ENCODE measurements around the gene CGNL1.

CGNL1 gene

DNA sequence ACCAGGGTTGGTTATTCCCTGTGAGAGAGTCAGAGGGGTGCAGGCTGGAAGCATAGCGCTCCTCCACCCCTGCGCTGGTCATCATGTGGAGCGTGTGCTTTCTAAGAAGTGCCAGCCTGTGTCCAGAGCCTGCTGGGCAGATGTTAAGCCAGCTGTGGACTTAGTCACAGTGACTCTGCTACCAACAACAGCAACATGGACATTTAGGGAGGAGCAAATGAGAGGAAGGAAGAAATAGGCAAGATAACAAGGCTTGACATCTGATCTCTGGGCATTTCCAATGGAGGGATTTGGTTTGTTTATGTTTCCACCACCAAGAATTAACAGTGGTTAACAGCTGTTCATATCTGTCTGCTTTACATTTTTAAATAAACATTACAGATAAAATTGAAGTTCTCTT, 179.0 kb downstream of the CGNL1 start:
- no peak for DNase-seq (ENCODE audit: low read depth in 1 of 2, low spot score in 1 of 2)
- H3K27ac ChIP-seq (replicated peaks), result no peak overlapping the region
- H3K27me3 ChIP-seq (ENCODE audit: insufficient read depth, poor library complexity, severe bottlenecking), result no peaks in the 10 kb centered on the region
- no peak overlapping the region for H3K4me3 ChIP-seq (replicated peaks; ENCODE audit: insufficient read depth, low read length)
- TF ChIP-seq SPI1 (IDR thresholded peaks at IDR 0.05; ENCODE audit: borderline replicate concordance, low read depth), result no peak
- TF ChIP-seq GABPA (IDR thresholded peaks at IDR 0.05; ENCODE audit: low read depth), result no peak
- TF ChIP-seq, protein P1, sequence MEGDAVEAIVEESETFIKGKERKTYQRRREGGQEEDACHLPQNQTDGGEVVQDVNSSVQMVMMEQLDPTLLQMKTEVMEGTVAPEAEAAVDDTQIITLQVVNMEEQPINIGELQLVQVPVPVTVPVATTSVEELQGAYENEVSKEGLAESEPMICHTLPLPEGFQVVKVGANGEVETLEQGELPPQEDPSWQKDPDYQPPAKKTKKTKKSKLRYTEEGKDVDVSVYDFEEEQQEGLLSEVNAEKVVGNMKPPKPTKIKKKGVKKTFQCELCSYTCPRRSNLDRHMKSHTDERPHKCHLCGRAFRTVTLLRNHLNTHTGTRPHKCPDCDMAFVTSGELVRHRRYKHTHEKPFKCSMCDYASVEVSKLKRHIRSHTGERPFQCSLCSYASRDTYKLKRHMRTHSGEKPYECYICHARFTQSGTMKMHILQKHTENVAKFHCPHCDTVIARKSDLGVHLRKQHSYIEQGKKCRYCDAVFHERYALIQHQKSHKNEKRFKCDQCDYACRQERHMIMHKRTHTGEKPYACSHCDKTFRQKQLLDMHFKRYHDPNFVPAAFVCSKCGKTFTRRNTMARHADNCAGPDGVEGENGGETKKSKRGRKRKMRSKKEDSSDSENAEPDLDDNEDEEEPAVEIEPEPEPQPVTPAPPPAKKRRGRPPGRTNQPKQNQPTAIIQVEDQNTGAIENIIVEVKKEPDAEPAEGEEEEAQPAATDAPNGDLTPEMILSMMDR (IDR thresholded peaks at IDR 0.05; ENCODE audit: insufficient read depth, low read length), result no peak
- TF ChIP-seq, protein P2, sequence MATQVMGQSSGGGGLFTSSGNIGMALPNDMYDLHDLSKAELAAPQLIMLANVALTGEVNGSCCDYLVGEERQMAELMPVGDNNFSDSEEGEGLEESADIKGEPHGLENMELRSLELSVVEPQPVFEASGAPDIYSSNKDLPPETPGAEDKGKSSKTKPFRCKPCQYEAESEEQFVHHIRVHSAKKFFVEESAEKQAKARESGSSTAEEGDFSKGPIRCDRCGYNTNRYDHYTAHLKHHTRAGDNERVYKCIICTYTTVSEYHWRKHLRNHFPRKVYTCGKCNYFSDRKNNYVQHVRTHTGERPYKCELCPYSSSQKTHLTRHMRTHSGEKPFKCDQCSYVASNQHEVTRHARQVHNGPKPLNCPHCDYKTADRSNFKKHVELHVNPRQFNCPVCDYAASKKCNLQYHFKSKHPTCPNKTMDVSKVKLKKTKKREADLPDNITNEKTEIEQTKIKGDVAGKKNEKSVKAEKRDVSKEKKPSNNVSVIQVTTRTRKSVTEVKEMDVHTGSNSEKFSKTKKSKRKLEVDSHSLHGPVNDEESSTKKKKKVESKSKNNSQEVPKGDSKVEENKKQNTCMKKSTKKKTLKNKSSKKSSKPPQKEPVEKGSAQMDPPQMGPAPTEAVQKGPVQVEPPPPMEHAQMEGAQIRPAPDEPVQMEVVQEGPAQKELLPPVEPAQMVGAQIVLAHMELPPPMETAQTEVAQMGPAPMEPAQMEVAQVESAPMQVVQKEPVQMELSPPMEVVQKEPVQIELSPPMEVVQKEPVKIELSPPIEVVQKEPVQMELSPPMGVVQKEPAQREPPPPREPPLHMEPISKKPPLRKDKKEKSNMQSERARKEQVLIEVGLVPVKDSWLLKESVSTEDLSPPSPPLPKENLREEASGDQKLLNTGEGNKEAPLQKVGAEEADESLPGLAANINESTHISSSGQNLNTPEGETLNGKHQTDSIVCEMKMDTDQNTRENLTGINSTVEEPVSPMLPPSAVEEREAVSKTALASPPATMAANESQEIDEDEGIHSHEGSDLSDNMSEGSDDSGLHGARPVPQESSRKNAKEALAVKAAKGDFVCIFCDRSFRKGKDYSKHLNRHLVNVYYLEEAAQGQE (IDR thresholded peaks at IDR 0.05; ENCODE audit: insufficient replicate concordance, low read depth), result no peak
- TF ChIP-seq POLR2AphosphoS5 (IDR thresholded peaks at IDR 0.05; ENCODE audit: low read depth), result no peak

- no peak overlapping the region for H3K27ac ChIP-seq (replicated peaks)
- TF ChIP-seq GABPA (IDR thresholded peaks at IDR 0.05; ENCODE audit: low read depth) (no peak), SPI1 (IDR thresholded peaks at IDR 0.05; ENCODE audit: borderline replicate concordance, low read depth) (no peak), POLR2AphosphoS5 (IDR thresholded peaks at IDR 0.05; ENCODE audit: low read depth) (no peak)
- TF ChIP-seq, protein P2 (IDR thresholded peaks at IDR 0.05; ENCODE audit: insufficient replicate concordance, low read depth), result no peak
- TF ChIP-seq, protein P1 (IDR thresholded peaks at IDR 0.05; ENCODE audit: insufficient read depth, low read length), result no peak
- H3K27me3 ChIP-seq (ENCODE audit: insufficient read depth, poor library complexity, severe bottlenecking), result no peaks in the 10 kb centered on the region
- H3K4me3 ChIP-seq (replicated peaks; ENCODE audit: insufficient read depth, low read length), result no peak overlapping the region
- no peak for DNase-seq (ENCODE audit: low read depth in 1 of 2, low spot score in 1 of 2)
Observed at GRCh38 chr15:57556040-57556439, 179.7 kb downstream of the CGNL1 start.

DNA sequence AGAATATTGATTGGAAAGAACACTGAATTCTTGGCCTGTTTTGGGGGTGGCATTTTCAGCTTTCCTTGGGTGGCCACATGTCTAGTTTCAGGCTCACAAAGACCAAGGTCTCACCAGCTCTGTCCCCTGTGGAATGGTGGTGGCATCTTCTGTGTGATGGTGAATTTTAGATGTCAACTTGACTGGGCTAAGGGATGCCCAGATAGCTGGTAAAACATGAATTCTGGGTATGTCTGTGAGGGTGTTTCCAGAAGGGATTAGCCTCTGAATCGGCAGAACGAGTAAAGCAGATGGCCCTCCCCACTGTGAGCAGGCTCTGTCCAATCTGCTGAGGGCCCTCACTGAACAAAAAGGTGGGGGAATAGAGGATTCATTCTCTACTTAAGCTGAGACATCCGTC, 181.0 kb downstream of the CGNL1 start:
- DNase-seq (ENCODE audit: low read depth in 1 of 2, low spot score in 1 of 2), result no peak

More for the DNA sequence above, 181.0 kb downstream of the CGNL1 start:
- no peaks in the 10 kb centered on the region for H3K27me3 ChIP-seq (ENCODE audit: insufficient read depth, poor library complexity, severe bottlenecking)
- TF ChIP-seq, protein P2 (IDR thresholded peaks at IDR 0.05; ENCODE audit: insufficient replicate concordance, low read depth), result no peak
- TF ChIP-seq, protein P1 (IDR thresholded peaks at IDR 0.05; ENCODE audit: insufficient read depth, low read length), result no peak
- TF ChIP-seq SPI1 (IDR thresholded peaks at IDR 0.05; ENCODE audit: borderline replicate concordance, low read depth) (no peak), GABPA (IDR thresholded peaks at IDR 0.05; ENCODE audit: low read depth) (no peak), POLR2AphosphoS5 (IDR thresholded peaks at IDR 0.05; ENCODE audit: low read depth) (no peak)
- H3K27ac ChIP-seq (replicated peaks), result no peak overlapping the region
- no peak overlapping the region for H3K4me3 ChIP-seq (replicated peaks; ENCODE audit: insufficient read depth, low read length)

Measured in HL-60 (cell line).